Fibroblast of skin of right biceps (primary cell): ENCODE results near the gene KANSL1.
"Not testable (repeated sequence)": the region's sequence is repeated elsewhere in the genome, so short reads cannot be mapped to it uniquely, and the experiment has no call there.

Experiments used
- DNase-seq: peaks from one replicate; pipeline ENCODE4 v3.0.0-alpha.2; 2013

Gene KANSL1

GRCh38 chr17:46135879-46136563 lies 57.2 kb downstream of the KANSL1 start:
- no peak for DNase-seq

- no peak for DNase-seq
These were observed 58.0 kb downstream of the KANSL1 start for GRCh38 chr17:46135126-46135812.

GRCh38 chr17:46129302-46129701 lies 63.9 kb downstream of the KANSL1 start:
- no peak for DNase-seq

- no peak for DNase-seq
These were observed 64.8 kb downstream of the KANSL1 start for GRCh38 chr17:46128453-46128852.

GRCh38 chr17:46127524-46127923 lies 65.7 kb downstream of the KANSL1 start:
- no peak for DNase-seq

DNA sequence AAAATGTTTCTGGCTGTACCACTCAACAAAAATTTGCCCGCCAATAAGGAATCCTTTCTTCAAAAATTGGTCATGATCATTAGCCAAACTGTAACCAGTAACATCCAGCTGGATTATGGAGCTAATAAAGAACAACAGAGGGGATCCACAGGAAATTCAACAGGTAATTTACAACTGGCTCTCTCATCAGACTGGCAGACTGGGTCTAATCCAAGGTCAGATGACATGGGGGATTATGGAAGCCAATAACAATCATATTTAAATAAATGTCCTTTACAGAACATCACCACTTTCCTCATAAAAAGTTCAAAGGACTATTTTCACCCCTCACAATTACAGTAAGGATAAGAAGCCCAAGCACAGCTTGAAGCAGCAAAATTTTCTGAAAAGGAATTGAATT lies 66.4 kb downstream of the KANSL1 start:
- no peak for DNase-seq

DNA sequence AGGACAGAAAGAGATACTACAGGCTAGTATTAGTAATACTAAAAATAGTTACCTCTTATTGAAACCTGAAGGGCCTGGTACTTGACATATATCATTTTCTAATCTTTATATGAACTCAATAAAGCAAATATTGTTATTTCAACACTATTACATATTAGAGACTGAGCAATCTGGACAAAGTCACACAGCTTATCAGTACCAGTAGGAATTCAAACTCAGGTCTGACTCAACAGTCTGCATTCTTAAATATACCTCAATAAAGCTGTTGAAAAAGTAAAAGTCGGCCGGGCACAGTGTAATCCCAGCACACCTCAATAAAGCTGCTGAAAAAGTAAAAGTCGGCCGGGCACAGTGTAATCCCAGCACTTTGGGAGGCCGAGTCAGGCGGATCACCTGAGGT lies 67.4 kb downstream of the KANSL1 start:
- DNase-seq = no peak

DNA sequence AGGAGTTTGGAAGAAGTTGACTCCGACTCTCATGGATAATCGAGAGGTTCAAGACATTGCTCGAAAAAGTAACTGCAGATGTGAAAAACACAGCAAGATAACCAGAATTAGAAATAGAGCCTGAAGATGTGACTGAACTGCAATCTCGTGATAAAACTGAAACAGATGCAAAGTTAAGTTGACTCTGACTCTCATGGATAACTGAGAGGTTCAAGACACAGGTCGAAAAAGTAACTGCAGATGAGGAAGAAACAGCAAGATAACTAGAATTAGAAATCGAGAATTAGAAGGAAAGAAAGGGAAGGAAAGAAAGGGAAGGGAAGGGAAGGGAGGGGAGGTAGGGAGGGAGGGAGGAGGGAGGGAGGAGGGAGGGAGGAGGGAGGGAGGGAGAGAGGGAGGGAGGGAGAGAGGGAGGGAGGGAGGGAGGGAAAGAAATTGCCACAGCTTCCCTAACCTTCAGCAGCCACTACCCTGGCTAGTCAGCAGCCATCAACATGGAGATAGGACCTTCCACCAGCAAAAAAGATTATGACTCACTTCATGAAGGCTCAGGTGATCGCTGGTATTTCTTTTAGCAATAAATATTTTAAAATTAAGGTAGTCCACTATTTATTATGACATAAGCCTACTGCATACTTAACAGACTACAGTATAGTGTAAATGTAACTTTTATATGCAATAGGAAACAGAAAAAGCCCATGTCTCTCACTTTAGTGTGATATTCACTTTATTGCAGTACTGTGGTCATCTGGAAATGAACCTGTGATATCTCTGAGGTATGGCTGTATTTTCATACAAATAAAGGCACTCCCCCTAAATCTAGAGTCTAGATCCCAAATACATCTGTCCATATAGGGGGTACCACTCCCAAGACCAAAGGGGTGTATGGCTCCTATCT lies 68.3 kb downstream of the KANSL1 start:
- no peak for DNase-seq

DNA sequence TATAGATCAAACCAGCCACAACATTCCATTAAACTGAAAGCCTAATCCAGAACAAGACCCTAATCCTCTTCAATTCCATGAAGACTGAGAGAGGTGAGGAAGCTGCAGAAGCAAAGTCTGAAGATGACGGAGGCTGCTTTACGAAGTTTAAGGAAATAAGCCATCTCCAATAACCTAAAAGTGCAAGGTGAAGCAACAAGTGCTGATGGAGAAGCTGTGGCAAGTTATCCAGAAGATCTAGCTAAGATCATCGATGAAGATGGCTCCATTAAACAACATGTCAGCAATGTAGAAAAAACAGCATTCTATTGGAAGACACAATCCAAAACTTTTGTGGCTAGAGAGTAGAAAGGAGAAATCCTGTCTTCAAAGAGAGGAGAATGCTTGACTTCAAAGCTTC lies 69.6 kb downstream of the KANSL1 start:
- DNase-seq = no peak

DNA sequence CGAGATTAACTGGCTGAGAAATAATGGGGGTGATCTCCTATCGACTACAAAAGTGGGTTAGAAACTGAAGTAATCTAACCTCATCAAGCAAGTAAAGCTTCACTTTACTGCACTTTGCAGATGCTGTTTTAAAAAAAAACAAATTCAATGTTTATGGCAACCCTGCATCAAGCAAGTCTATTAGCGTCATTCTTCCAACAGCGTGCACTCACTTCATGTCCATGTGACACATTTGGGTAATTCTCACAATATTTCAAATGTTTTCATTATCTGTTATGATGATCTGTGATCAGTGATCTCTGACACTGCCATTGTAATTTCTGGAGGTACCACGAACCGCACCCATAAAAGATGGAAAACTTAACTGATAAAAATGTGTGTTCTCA lies 70.8 kb downstream of the KANSL1 start:
- DNase-seq = no peak

DNA sequence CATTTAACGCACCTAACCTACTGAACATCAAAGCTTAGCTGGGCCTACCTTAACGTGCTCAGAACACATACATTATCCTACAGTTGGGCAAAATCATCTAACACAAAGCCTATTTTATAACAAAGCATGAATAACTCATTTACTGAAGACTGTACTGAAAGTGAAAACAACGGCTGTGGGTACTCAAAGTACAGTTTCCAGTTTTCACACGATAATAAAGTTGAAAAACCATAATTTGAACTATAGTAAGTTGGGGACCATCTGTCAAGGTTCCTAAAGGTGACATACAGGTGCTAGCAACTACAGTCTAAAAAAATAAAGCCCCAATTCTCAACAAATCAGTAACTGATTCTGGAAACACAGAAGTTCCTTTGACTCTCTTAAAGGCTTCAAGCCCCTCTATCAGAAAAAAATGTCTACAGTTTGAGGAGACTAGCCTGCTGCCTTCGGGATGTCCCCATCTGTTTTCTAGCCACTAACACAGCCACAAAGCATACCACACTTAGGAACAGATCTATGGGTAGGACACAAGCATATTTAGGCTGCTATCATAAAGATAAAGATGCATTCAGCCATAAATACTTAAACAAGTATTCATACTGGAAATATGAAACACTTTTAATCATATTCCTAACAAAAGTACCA lies 71.3 kb downstream of the KANSL1 start:
- no peak for DNase-seq

DNA sequence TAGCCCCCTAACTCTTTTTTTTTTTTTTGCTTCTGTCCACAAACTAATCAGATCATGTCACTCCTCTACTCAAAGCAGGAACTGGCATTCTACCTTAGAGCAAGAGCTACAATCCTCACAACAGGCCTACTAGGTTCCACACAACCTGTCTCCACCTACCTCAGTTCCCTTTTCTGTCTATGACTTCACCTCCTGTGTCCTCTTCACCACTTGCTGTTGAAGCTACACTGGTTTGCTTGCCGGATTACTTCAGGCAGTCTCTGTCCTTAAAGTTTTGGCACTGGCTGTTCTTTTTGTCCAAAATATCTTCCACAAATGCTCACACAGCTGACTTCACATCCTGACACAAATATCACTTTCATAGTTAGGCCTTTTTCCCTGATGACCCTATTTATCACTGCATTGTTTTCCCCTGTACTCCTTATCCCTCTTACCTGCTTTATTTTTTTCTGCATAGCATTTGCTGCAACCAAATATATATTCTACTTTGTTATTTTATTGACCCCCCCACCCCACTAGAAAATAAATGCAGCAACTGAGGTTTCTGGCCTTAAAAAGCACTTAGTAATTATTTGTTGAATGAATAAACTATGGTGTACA lies 72.0 kb downstream of the KANSL1 start:
- no peak for DNase-seq

DNA sequence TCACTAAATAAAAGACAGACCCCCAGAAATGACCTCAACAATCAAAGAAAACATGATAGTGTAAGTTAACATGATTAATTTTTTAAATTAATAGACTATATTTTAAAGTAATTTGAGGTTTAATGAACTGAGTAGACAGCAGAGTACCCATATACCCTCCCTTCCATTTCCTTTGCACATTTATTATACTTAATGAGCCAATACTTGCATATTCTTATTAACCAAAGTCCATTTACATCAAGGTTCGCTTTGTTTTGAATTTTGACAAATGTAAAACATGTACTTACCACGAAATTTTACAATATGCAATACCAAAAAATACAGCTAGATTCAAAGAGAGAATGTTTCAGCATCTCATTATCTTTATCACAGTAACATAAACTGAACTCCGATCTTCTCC lies 72.7 kb downstream of the KANSL1 start:
- no peak for DNase-seq

DNA sequence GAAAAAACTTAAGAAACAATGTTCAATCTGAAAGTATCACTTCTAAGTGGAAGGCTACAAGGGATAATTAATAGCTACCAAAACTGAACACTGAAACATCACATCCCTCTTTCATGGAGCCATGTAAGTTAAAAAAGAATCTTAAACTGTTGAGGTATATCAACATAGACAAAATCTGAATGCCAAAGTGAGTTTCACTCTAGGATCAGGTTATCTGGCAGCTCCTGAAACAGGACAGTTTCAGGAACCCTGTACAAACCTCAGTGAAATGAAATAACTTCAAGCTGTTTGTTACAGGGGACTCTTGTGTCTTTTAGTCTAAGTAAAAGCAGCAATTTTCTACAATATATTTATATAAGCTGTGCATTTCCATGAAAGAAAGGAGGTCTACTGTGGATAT lies 73.2 kb downstream of the KANSL1 start:
- DNase-seq = no peak

- DNase-seq = no peak
These were observed 74.3 kb downstream of the KANSL1 start for GRCh38 chr17:46118964-46119363.

DNA sequence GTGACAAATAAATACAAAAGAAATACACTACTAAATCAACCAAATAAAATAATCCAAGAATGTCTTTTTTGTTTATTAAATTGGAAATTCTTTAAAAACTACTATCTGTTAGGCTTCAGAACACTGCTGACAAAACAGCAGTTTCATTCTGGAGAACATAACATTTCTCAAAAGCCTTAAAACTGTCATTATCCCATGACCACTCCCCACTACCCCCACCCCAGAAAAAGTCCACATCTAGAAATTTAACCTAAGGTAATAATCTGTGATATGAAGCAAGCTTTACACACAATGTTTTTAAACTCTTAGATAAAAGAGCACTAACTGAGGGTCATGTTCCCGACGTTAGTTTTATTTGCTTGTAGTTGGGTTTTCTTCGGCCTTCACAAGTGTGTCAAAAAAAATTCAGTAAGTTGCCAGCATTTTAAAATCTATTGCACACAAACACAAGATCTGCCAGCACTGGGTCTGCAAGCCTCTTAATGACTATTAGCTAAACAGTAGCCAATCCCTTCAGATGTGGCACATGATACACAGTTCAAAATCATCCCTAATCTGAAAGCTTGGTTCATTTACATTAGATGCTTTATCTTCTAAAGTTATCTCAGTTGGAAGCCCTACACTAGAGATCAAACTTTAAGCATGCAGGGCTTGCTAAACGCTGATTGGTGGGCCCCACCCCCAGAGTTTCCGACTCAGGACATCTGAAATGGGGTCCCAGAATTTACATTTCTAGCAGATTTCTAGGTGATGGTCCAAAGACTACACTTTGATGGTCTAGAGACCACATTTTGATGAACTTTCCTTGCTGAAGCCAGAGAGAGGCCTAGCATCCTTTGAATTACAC lies 75.2 kb downstream of the KANSL1 start:
- DNase-seq = no peak

DNA sequence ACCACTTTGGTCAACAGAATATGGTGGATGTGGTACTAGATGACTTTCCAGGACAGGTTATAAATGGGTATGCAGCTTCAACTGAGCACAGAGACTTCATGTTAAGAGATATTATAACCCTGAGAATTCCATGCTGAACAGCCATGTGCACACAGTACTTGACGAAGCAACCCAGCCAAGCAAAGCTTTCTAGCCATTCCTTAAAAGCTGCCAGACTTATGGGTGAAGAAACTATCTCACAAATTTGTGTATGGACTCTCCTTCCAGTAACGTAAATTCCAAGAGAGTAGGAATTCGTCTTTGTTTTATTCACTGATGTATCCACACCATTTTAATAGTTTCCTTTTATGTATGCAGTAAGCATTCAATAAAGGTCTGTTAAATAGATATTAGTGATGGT lies 76.1 kb downstream of the KANSL1 start:
- no peak for DNase-seq

DNA sequence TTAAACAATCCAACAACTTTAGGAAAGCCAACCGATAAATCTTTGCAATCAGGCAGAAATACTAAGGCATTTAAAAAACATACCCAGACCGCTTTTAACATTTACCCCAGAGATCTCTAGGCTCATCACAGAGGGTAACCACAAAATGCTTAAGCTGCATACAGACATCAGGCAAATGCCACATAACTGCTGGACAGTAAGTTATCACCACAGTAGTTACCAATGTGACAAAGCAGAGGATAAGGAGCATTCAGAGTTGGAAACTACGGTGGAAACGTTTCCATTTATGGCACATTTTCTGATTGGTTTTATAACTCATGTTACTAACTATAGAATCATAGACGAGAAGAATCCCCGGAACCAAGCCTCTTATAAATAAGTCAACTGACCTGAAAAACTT lies 77.5 kb downstream of the KANSL1 start:
- peak; percentile 51 for DNase-seq

DNA sequence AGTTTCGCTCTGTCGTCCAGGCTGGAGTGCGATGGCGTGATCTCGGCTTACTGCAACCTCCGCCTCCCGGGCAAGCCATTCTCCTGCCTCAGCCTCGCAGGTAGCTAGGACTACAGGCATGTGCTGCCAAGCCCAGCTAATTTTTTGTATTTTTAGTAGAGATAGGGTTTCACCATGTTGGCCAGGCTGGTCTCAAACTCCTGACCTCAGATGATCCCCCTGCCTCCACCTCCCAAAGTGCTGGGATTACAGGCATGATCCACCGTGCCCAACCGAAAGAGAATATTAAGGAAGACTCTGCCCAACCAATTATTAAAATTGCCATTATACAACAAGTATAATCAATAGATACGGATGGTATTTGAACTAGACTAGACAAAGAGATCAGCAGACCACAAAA lies 82.0 kb downstream of the KANSL1 start:
- not testable (repeated sequence) for DNase-seq

- no peak for DNase-seq
These were observed 83.0 kb downstream of the KANSL1 start for GRCh38 chr17:46110219-46110618.

DNA sequence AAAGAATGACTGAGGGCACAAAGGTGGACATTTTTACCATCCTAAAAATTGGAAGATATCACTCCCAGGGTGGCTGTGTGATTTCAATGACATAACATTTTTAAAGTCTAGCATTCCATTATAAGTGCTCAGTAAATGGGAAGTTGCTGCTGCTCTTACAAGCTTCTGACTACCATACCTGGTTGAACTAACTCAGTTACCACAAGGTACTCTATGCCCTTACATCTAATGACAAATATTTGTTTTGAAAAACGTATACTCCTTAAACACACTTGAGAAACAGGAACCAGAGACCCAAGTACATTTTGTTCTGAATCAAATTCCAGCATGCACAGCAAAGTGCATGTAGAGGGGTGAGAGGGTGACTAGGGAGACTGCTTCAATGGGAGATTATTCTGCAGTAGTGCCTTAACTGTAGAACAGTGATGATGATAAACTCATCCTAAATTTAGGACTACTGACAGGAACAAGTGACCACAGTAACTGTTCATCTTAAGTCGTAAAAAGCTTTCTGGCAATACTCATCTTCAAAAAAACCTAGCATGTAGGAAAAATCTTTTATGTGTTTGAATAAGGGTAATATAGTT lies 83.5 kb downstream of the KANSL1 start:
- DNase-seq = no peak
